Activated CD4-positive, alpha-beta T cell treated with anti-CD3 and anti-CD28 coated beads for 36 hours (primary cell): Measurements from ENCODE around the gene VPS37C. TPM values are rescaled to one million over a fixed set of nuclear protein-coding genes. Genes with fewer than 3 reads are reported as not detected.

Experiments used
- ATAC-seq: fragments of 200-7000 bp; cut with Tn5 transposase; one replicate; pipeline ENCODE4 v1.10.0; 2021; ENCODE audit warnings: mild to moderate bottlenecking, moderate library complexity
- CTCF ChIA-PET: fragments of 350-600 bp; sonication (Branson Sonifier 250); formaldehyde crosslinking; loops from one replicate; lab custom pipeline; 2021; ENCODE audit warnings: antibody characterized with exemption; lab: Charles Lee
- POLR2A ChIA-PET: fragments of 350-600 bp; sonication (Branson Sonifier 250); formaldehyde crosslinking; loops from one replicate; lab custom pipeline; 2021; ENCODE audit warnings: antibody characterized with exemption, inconsistent platforms; lab: Charles Lee
- DNase-seq: peaks from one replicate; pipeline ENCODE4 v3.0.0-alpha.2; 2020
- H3K27ac Mint-ChIP-seq: one replicate; pipeline ENCODE4 v1.8.0; 2021; ENCODE audit warnings: mixed read lengths
- H3K27me3 Mint-ChIP-seq: one replicate; pipeline ENCODE4 v1.8.0; 2021; ENCODE audit warnings: mixed read lengths
- H3K36me3 Mint-ChIP-seq: one replicate; pipeline ENCODE4 v1.8.0; 2021; ENCODE audit warnings: low read depth, mixed read lengths
- H3K4me1 Mint-ChIP-seq: one replicate; pipeline ENCODE4 v1.8.0; 2021; ENCODE audit warnings: mixed read lengths
- H3K4me3 Mint-ChIP-seq: one replicate; pipeline ENCODE4 v1.8.0; 2021; ENCODE audit warnings: mild to moderate bottlenecking, moderate library complexity, mixed read lengths
- H3K9me3 Mint-ChIP-seq: one replicate; pipeline ENCODE4 v1.8.0; 2021; ENCODE audit warnings: low read depth, mixed read lengths
- intact Hi-C, 2 experiments: fragments of 100-400 bp; cut with DNase I in 1 of 2; cut with micrococcal nuclease in 1 of 2; formaldehyde crosslinking; loops; one replicate each; pipeline versions ENCODE4 v1.14.2 to v1.15.1; 2022 to 2024; cut with DNase I, micrococcal nuclease
- total RNA-seq, 2 experiments: library from RNA; stranded (reverse); gene quantifications; one replicate each; pipeline ENCODE4 v1.2.3, GENCODE V29; 2021

Gene VPS37C
- total RNA-seq, 2 experiments from 2014 or later, result 9.5 to 10.6 TPM

DNA sequence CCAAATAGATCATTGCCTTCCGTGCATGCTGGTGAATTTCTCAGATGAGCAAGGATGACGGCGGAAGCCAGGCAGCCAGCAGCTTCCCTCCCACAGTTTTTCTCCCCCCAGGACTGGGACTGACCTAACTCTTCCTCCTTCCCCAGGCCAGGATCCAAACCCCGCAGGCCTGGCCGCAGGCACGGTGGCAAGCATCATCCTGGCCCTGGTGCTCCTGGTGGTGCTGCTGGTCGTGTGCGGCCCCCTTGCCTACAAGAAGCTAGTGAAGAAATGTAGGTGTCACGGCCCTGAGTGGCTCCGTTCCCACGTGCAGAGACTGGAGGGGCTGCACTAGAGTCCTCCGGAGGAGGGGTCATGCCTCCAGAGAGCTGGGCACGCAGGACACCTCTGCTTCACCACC lies 38.5 kb downstream of the VPS37C start:
- no peak for DNase-seq
- ChIA-PET CTCF (no interaction called here), POLR2A (no interaction called here)
- intact Hi-C loops, result no loop called here
- H3K4me3 Mint-ChIP-seq, result no peak overlapping the region
- H3K9me3 Mint-ChIP-seq, result no peaks in the 10 kb centered on the region
- H3K27me3 Mint-ChIP-seq, result no peaks in the 10 kb centered on the region
- H3K4me1 Mint-ChIP-seq, result peaks cover 48% of the 10 kb centered on the region
- H3K36me3 Mint-ChIP-seq, result peaks cover 91% of the 10 kb centered on the region
- ATAC-seq, result no peak
- peak overlapping the region; percentile 59 for H3K27ac Mint-ChIP-seq

DNA sequence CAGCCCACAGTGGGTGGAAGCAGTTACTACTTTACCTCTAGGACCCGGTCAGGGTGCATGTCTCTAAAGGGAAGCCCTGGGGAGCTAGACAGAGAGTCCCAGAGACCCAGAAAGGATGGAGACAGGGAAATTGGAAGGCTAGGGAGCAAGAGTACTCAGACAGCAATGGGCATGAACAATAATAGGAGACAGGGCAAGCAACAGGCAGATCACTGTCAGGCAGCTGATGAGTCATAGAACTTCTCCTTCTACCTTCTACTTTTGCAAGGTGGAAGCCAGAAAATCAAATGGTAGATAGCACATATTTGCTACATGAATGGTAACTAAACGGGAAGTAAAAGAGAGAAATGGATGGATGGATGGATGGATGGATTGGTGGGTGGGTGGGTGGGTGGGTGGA lies 39.3 kb downstream of the VPS37C start:
- intact Hi-C loops, result no loop called here
- H3K4me3 Mint-ChIP-seq, result no peak overlapping the region
- ATAC-seq (no peak), DNase-seq (no peak)
- ChIA-PET CTCF (interaction anchor here (1.0 kb wide), 1 partner anchor 9 kb away, joined by 3 read pairs; no protein-coding TSS in a partner anchor), POLR2A (no interaction called here)
- peaks cover 85% of the 10 kb centered on the region for H3K36me3 Mint-ChIP-seq
- peaks cover 46% of the 10 kb centered on the region for H3K4me1 Mint-ChIP-seq
- H3K27ac Mint-ChIP-seq, result peak overlapping the region; percentile 63
- no peaks in the 10 kb centered on the region for H3K27me3 Mint-ChIP-seq
- no peaks in the 10 kb centered on the region for H3K9me3 Mint-ChIP-seq

DNA sequence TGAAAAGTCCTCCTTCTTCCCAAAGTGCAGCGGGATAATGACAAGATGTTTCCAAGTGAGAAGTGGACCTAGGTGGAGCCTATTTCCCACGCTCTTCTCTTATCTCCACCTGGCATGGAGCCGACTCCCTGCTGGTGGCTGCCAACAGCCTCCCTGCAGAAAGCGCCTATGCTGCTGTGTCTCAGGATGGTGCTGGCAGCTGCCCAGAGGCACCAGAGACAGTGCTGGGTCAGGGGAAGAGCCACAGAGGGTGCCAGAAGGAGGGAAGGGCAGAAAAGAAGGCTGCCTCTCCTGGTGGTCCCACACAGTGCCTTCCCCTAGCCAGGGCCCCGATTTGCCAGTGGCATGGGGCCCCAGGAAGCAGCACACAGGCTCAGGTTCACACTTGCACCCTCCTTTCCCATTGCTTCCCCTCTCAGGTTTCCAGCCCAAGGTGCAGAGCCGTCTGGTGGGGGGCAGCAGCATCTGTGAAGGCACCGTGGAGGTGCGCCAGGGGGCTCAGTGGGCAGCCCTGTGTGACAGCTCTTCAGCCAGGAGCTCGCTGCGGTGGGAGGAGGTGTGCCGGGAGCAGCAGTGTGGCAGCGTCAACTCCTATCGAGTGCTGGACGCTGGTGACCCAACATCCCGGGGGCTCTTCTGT lies 39.9 kb downstream of the VPS37C start:
- DNase-seq (no peak), ATAC-seq (no peak)
- ChIA-PET POLR2A (no interaction called here), CTCF (interaction anchor here (0.7 to 1.0 kb wide), 3 partner anchors 8 to 419 kb away, joined by 3 read pairs; no protein-coding TSS in a partner anchor)
- Mint-ChIP-seq H3K27ac (peak overlapping the region; percentile 76), H3K27me3 (no peaks in the 10 kb centered on the region), H3K9me3 (peaks cover 3% of the 10 kb centered on the region), H3K4me3 (no peak overlapping the region), H3K36me3 (peaks cover 86% of the 10 kb centered on the region), H3K4me1 (peaks cover 52% of the 10 kb centered on the region)
- intact Hi-C loops, result no loop called here

DNA sequence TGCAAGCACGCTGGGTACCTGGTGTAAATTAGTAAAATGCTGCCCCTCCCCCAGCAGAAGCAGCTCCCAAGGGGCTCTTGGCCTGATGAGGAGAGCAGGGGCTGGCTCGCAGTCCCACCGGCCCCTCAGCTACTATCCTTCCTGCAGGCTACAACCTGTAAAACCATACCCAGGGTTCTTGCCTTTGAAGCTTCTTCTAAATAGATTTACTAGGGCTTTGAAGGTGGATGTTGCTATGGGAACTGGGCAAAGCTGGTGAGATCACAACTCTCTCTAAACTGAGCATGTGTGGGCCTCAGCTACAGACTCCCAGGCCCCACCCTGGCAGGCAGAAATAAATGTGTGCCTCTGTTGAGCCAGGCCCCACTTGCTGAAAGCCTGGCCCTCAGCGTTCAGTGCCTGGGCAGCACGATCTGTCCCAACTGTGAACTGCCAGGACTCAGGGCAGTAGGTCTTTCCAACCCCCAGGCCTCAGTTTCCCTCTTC lies 40.5 kb downstream of the VPS37C start:
- Mint-ChIP-seq H3K9me3 (peaks cover 3% of the 10 kb centered on the region), H3K27me3 (no peaks in the 10 kb centered on the region), H3K27ac (peak overlapping the region; percentile 76), H3K36me3 (peaks cover 86% of the 10 kb centered on the region), H3K4me1 (peaks cover 58% of the 10 kb centered on the region), H3K4me3 (no peak overlapping the region)
- ChIA-PET POLR2A (interaction anchor here (0.8 to 1.2 kb wide), 2 partner anchors 40 to 95 kb away, joined by 3 read pairs; no protein-coding TSS in a partner anchor), CTCF (interaction anchor here (0.7 to 1.1 kb wide), 3 partner anchors 9 to 420 kb away, joined by 3 read pairs; no protein-coding TSS in a partner anchor)
- ATAC-seq, result peak; percentile 48
- intact Hi-C loops, result no loop called here
- peak; percentile 53 for DNase-seq

DNA sequence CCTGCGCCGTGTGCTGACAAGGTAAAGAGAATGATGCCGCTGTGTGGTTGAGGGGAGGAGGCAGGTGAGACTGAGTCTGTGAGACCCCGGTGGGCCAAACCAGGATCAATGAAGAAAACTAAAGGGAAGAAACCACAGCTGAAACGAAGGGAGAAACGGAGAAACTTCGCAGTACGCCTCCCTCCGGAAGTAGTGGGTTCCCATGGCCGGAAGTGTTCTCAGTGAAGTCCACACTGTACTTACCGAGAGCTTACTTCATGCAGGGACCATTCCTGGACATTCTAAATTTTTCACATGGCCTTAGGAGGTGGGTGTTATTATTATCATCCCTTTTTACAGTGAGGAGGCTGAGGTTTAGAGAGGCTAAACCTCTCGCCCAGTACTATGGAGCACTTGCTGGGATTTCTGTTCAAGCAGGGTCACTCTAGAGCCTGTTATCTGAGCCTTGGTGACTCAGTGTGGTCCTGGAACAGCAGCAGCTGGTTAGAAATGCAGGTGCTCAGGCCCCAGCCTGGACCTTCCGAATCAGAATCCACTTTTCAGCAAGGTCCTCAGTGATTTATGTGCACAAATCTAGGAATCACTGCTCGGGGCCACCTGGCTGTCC lies 41.0 kb downstream of the VPS37C start:
- H3K9me3 Mint-ChIP-seq, result peaks cover 3% of the 10 kb centered on the region
- H3K4me1 Mint-ChIP-seq, result peaks cover 63% of the 10 kb centered on the region
- POLR2A ChIA-PET, result interaction anchor here (0.8 to 1.2 kb wide), 2 partner anchors 40 to 94 kb away, joined by 3 read pairs; no protein-coding TSS in a partner anchor
- DNase-seq (no peak), ATAC-seq (peak; percentile 8)
- intact Hi-C loops, result no loop called here
- H3K36me3 Mint-ChIP-seq, result peaks cover 90% of the 10 kb centered on the region
- peak overlapping the region; percentile 77 for H3K27ac Mint-ChIP-seq
- no peaks in the 10 kb centered on the region for H3K27me3 Mint-ChIP-seq
- CTCF ChIA-PET, result interaction anchor here (0.5 to 1.1 kb wide), 4 partner anchors 8 to 420 kb away, joined by 3 read pairs; no protein-coding TSS in a partner anchor
- H3K4me3 Mint-ChIP-seq, result peak overlapping the region; percentile 47

DNA sequence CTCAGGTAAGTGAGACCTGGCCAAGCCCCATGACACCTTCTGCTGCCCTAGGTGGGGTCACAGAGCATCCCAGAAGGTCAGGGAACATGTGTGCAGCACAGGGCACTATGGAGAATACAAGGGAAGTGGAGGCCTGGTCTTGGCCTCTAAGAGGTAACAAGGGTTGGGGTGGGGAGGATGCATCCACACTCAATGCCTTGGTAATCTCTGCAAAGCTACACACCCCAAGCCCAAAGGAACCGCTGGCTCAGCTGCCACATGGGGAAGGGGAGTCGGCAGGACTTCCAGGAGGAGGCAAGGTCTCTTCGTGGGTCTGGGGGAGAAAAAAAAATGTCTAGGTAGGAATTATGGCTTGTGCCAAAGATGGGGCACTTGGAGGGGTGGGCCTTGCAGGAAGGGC lies 41.7 kb downstream of the VPS37C start:
- peaks cover 70% of the 10 kb centered on the region for H3K4me1 Mint-ChIP-seq
- H3K27ac Mint-ChIP-seq, result peak overlapping the region; percentile 77
- ChIA-PET POLR2A (interaction anchor here (1.2 kb wide), 1 partner anchor 93 kb away, joined by 3 read pairs; no protein-coding TSS in a partner anchor), CTCF (interaction anchor here (0.5 kb wide), 1 partner anchor 149 kb away, joined by 3 read pairs; no protein-coding TSS in a partner anchor)
- intact Hi-C loops, result no loop called here
- peak overlapping the region; percentile 47 for H3K4me3 Mint-ChIP-seq
- ATAC-seq (no peak), DNase-seq (no peak)
- peaks cover 90% of the 10 kb centered on the region for H3K36me3 Mint-ChIP-seq
- no peaks in the 10 kb centered on the region for H3K27me3 Mint-ChIP-seq
- H3K9me3 Mint-ChIP-seq, result peaks cover 3% of the 10 kb centered on the region

GRCh38 chr11:61119055-61119454 lies 42.2 kb downstream of the VPS37C start:
- no peak for DNase-seq
- ChIA-PET CTCF (interaction anchor here (1.0 to 2.8 kb wide), 2 partner anchors 10 to 204 kb away, joined by 3 to 8 read pairs; no protein-coding TSS in a partner anchor), POLR2A (interaction anchor here (0.6 kb wide), 1 partner anchor 35 kb away, joined by 3 read pairs; no protein-coding TSS in a partner anchor)
- Mint-ChIP-seq H3K27ac (peak overlapping the region; percentile 77), H3K9me3 (peaks cover 3% of the 10 kb centered on the region), H3K36me3 (peaks cover 88% of the 10 kb centered on the region), H3K27me3 (no peaks in the 10 kb centered on the region), H3K4me3 (peak overlapping the region; percentile 5), H3K4me1 (peaks cover 75% of the 10 kb centered on the region)
- intact Hi-C loops, result no loop called here
- peak; percentile 17 for ATAC-seq

DNA sequence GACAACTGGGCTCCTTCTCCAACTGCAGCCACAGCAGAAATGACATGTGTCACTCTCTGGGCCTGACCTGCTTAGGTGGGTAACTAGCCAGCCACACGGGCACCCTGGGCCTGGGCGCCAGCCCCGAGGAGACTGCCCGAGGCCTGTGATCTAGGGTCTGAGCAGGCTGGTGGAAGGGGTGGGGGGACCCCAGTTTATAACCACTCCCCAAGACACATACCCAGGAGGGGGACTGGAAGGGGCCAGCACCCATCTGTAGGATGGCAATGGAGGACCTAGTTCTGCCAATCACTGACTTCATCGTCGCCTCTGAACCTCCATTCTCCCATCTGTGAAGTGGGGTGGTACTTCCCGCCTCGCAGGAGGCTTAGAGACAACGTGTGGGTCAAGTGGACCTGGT lies 42.8 kb downstream of the VPS37C start:
- Mint-ChIP-seq H3K4me1 (peaks cover 80% of the 10 kb centered on the region), H3K27me3 (no peaks in the 10 kb centered on the region), H3K27ac (peak overlapping the region; percentile 80), H3K4me3 (peak overlapping the region; percentile 5), H3K9me3 (peaks cover 3% of the 10 kb centered on the region), H3K36me3 (peaks cover 89% of the 10 kb centered on the region)
- ATAC-seq (no peak), DNase-seq (no peak)
- intact Hi-C loops, result no loop called here
- CTCF ChIA-PET, result interaction anchor here (0.7 to 2.8 kb wide), 3 partner anchors 11 to 203 kb away, joined by 3 to 8 read pairs (median 3); no protein-coding TSS in a partner anchor
- POLR2A ChIA-PET, result interaction anchor here (0.5 to 0.6 kb wide), 2 partner anchors 34 to 211 kb away, joined by 3 read pairs; no protein-coding TSS in a partner anchor

DNA sequence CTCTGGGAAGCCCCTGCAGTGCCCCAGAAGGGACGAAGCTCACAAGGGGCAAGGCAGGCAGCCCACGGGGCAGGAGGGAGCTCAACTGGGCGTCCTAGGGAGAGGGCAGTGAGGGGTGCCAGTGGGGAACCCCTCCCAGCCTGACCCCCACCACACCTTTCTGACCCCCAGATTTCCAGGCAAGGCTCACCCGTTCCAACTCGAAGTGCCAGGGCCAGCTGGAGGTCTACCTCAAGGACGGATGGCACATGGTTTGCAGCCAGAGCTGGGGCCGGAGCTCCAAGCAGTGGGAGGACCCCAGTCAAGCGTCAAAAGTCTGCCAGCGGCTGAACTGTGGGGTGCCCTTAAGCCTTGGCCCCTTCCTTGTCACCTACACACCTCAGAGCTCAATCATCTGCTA lies 43.2 kb downstream of the VPS37C start:
- Mint-ChIP-seq H3K4me3 (no peak overlapping the region), H3K36me3 (peaks cover 90% of the 10 kb centered on the region)

GRCh38 chr11:61117168-61117520 lies 44.1 kb downstream of the VPS37C start:
- peak overlapping the region; percentile 98 for H3K27ac Mint-ChIP-seq
- H3K4me3 Mint-ChIP-seq, result peak overlapping the region; percentile 55

More for the DNA sequence above, 43.2 kb downstream of the VPS37C start:
- H3K27ac Mint-ChIP-seq, result peak overlapping the region; percentile 80
- no peak for ATAC-seq
- POLR2A ChIA-PET, result interaction anchor here (0.5 kb wide), 1 partner anchor 211 kb away, joined by 3 read pairs; no protein-coding TSS in a partner anchor
- H3K27me3 Mint-ChIP-seq, result no peaks in the 10 kb centered on the region
- H3K9me3 Mint-ChIP-seq, result peaks cover 3% of the 10 kb centered on the region
- CTCF ChIA-PET, result interaction anchor here (0.7 to 2.8 kb wide), 3 partner anchors 11 to 203 kb away, joined by 3 to 8 read pairs (median 3); no protein-coding TSS in a partner anchor
- intact Hi-C loops, result no loop called here
- peaks cover 84% of the 10 kb centered on the region for H3K4me1 Mint-ChIP-seq
- no peak for DNase-seq

More at GRCh38 chr11:61117168-61117520, 44.1 kb downstream of the VPS37C start:
- CTCF ChIA-PET, result interaction anchor here (1.5 to 2.8 kb wide), 2 partner anchors 12 to 36 kb away, joined by 5 to 8 read pairs; no protein-coding TSS in a partner anchor
- POLR2A ChIA-PET, result interaction anchor here (1.0 to 1.2 kb wide), 2 partner anchors 9 to 330 kb away, joined by 3 read pairs; no protein-coding TSS in a partner anchor
- Mint-ChIP-seq H3K36me3 (peaks cover 90% of the 10 kb centered on the region), H3K9me3 (peaks cover 3% of the 10 kb centered on the region), H3K4me1 (peaks cover 93% of the 10 kb centered on the region), H3K27me3 (no peaks in the 10 kb centered on the region)
- intact Hi-C loops, result no loop called here
- no peak for DNase-seq
- no peak for ATAC-seq
